GM10248 (cell line): ENCODE results near the gene TMED10.

Source experiments
- CTCF ChIA-PET: fragments of 300-600 bp; sonication (Branson Sonifier 250); formaldehyde crosslinking; extraction: SDS; loops from one replicate; lab custom pipeline; 2021; ENCODE audit warnings: antibody characterized with exemption; lab: Yijun Ruan, JAX
- POLR2A ChIA-PET: fragments of 350-650 bp; sonication (Branson Sonifier 250); formaldehyde crosslinking; extraction: SDS; loops from one replicate; lab custom pipeline; 2020; ENCODE audit warnings: antibody characterized with exemption; lab: Yijun Ruan, JAX
- DNase-seq: peaks from one replicate; pipeline ENCODE4 v3.0.0; 2012; ENCODE audit errors: extremely low spot score
- TF ChIP-seq, protein P1 (sequence below): IDR thresholded peaks from 2 replicates; pipeline ENCODE4 v1.5.1; 2012; ENCODE audit warnings: mild to moderate bottlenecking, low read depth; ENCODE audit errors: extremely low read depth, missing control alignments, control extremely low read depth

The TMED10 gene

GRCh38 chr14:75125617-75126016 lies 50.8 kb downstream of the TMED10 start:
- no peak for DNase-seq
- POLR2A ChIA-PET, result no interaction called here
- CTCF ChIA-PET, result interaction anchor here (1.2 to 1.8 kb wide), 6 partner anchors 15 to 436 kb away, joined by 3 to 6 read pairs (median 4); no protein-coding TSS in a partner anchor
- TF ChIP-seq, protein P1, sequence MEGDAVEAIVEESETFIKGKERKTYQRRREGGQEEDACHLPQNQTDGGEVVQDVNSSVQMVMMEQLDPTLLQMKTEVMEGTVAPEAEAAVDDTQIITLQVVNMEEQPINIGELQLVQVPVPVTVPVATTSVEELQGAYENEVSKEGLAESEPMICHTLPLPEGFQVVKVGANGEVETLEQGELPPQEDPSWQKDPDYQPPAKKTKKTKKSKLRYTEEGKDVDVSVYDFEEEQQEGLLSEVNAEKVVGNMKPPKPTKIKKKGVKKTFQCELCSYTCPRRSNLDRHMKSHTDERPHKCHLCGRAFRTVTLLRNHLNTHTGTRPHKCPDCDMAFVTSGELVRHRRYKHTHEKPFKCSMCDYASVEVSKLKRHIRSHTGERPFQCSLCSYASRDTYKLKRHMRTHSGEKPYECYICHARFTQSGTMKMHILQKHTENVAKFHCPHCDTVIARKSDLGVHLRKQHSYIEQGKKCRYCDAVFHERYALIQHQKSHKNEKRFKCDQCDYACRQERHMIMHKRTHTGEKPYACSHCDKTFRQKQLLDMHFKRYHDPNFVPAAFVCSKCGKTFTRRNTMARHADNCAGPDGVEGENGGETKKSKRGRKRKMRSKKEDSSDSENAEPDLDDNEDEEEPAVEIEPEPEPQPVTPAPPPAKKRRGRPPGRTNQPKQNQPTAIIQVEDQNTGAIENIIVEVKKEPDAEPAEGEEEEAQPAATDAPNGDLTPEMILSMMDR, result no peak

GRCh38 chr14:75123991-75124390 lies 52.4 kb downstream of the TMED10 start:
- POLR2A ChIA-PET, result interaction anchor here (0.6 kb wide), 1 partner anchor 168 kb away, joined by 5 read pairs; no protein-coding TSS in a partner anchor
- TF ChIP-seq, protein P1, result no peak
- no peak for DNase-seq
- CTCF ChIA-PET, result interaction anchor here (1.1 to 1.8 kb wide), 6 partner anchors 19 to 263 kb away, joined by 3 to 6 read pairs (median 4); no protein-coding TSS in a partner anchor

- TF ChIP-seq, protein P1, result no peak
- ChIA-PET POLR2A (no interaction called here), CTCF (no interaction called here)
- no peak for DNase-seq
These were observed 54.9 kb downstream of the TMED10 start for GRCh38 chr14:75121552-75121951.

DNA sequence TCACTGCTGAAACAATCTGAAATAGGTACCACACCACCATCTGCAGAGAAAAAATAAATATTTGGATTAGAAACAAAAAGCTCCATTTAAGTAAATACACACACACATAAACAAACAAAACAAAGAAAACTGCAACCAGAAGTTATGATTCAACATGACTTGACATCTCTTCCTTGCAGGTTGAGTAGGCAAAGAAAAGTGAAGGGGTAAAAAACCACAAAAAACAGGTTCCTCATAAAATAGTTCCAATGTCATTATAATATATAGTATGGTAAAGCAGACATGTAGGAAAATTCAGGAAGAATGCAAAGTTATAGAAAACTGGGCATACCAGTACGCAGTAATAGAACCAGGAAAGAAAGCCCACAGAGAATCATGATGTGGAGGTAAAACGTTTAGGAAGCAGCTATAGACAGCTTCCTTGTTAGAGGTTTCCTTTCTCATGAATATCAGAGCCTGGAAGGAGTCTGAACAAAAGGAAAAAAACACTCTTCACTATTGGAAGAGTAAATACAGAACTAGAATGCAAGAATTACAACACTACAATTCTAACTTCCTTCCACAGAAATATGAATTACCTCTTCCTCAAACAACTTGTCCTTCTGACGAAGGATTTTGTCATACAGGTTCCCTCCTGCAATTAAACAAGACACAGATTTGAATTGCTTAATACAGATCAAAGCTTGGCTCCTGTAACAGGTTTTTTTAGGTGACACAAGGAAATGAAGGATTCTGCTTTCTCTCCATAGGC lies 55.7 kb downstream of the TMED10 start:
- TF ChIP-seq, protein P1, result no peak
- DNase-seq, result no peak
- POLR2A ChIA-PET, result no interaction called here
- CTCF ChIA-PET, result interaction anchor here (1.1 to 1.5 kb wide), 2 partner anchors 9 to 63 kb away, joined by 3 read pairs; no protein-coding TSS in a partner anchor

DNA sequence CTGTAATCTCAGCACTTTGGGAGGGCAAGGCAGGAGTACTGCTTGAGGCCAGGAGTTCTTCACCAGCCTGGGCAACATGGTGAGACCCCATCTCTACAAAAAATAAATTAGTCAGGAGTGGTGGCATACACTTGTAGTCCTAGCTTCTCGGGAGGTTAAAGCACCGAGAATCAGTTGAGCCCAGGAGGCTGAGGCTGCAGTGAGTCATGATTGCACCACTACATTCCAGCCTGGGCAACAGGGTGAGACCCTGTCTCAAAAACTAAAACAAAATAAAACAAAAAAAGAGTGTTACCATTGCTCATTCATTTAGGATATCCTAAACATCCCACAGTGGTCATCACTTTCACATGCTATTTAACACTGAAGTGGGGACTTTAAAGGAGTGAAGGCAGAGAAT lies 57.4 kb downstream of the TMED10 start:
- ChIA-PET POLR2A (no interaction called here), CTCF (interaction anchor here (0.8 to 1.1 kb wide), 2 partner anchors 14 to 65 kb away, joined by 3 read pairs; no protein-coding TSS in a partner anchor)
- TF ChIP-seq, protein P1, result no peak
- DNase-seq, result no peak

DNA sequence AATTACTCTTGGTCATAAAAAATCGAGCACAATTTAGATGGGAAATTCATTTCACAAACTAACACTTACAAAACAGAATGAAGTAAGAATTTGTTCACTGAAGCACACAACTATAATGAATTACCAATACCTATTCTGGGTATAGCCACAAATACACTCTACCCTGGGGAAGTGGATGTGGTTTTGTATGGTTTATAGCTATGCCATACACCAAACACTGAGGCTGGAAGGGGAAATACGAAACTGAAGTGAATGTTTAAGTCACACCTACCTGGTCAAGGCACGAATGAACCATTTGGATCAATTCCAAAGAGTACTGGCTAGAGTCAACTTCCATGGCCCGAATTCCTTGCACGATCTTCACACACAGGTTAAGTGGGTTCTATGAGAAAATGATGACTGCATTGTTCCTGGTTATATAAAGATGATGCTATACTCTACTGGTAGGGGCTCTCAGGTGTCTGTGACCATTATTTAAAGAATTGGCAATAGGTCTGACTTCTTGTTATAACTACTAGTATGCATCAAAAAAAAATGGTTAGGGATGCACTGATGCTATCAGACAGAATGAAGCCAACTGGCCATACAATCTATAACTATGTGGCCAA lies 62.4 kb downstream of the TMED10 start:
- ChIA-PET POLR2A (no interaction called here), CTCF (interaction anchor here (1.0 kb wide), 1 partner anchor 17 kb away, joined by 3 read pairs; no protein-coding TSS in a partner anchor)
- DNase-seq, result no peak
- TF ChIP-seq, protein P1, result no peak
